Skin of body (tissue), 3 donors: Measurements from ENCODE around the gene ZNF433. TPM values are rescaled to one million over a fixed set of nuclear protein-coding genes. Genes with fewer than 3 reads are reported as not detected.

Source experiments
- DNase-seq: peaks from one replicate; lab custom pipeline; 2025; lab: John Stamatoyannopoulos, UW
- small RNA-seq: library from RNA; depleted of rRNA; stranded (forward); fragments of <200 nt; gene quantifications from one replicate; pipeline ENCODE3, GENCODE V24; 2014; ENCODE audit warnings: low replicate concordance
- total RNA-seq: library from RNA; depleted of rRNA; stranded (reverse); fragments of >200 nt; gene quantifications from one replicate; pipeline ENCODE4 v1.2.3, GENCODE V29; 2014

ZNF433 gene
- total RNA-seq, 1 donor from 2014 or later, result 19.9 TPM

- DNase-seq, result no peak
These were observed 46.4 kb downstream of the ZNF433 start for GRCh38 chr19:11989112-11989456.

GRCh38 chr19:11987405-11988281 is 47.8 kb downstream of the ZNF433 start:
- peak; percentile 93 for DNase-seq

- DNase-seq, result no peak
These were observed 48.7 kb downstream of the ZNF433 start for GRCh38 chr19:11986754-11987153.

- no peak for DNase-seq
These were observed 50.5 kb downstream of the ZNF433 start for GRCh38 chr19:11984986-11985385.

- no peak for DNase-seq
These were observed 53.0 kb downstream of the ZNF433 start for GRCh38 chr19:11982526-11982925.

GRCh38 chr19:11979527-11979926 is 56.0 kb downstream of the ZNF433 start:
- DNase-seq, result no peak

GRCh38 chr19:11978492-11979100 is 56.9 kb downstream of the ZNF433 start:
- no peak for DNase-seq

- no peak for DNase-seq
These were observed 62.3 kb downstream of the ZNF433 start for GRCh38 chr19:11973019-11973810.

GRCh38 chr19:11971041-11971440 is 64.4 kb downstream of the ZNF433 start:
- no peak for DNase-seq

GRCh38 chr19:11970174-11970573 is 65.3 kb downstream of the ZNF433 start:
- no peak for DNase-seq

GRCh38 chr19:11964858-11965645 is 70.4 kb downstream of the ZNF433 start, which contains the start of gene ZNF763:
Gene ZNF763 (plus strand): TSS chr19:11965040. CDS start chr19:11965209, 169 bp downstream.
- DNase-seq, result peak; percentile 70

Small RNAs within 50 kb of the gene (small RNA-seq; reads per million reads assigned to genes)
- gene RNA5SP464 (not detected), gene RNA5SP465 (not detected), gene RNA5SP466 (not detected)

Other genes with a start within 250 kb of the ZNF433 start
- 3.8 TPM for gene ZNF491, start 237.2 kb downstream of the ZNF433 start, total RNA-seq
- gene ZNF440, start 221.4 kb downstream of the ZNF433 start, total RNA-seq, result 16.8 TPM
- gene ZNF439, start 187.0 kb downstream of the ZNF433 start, total RNA-seq, result 8.4 TPM
- gene ZNF69, start 147.9 kb downstream of the ZNF433 start, total RNA-seq, result 6.5 TPM
- gene ZNF700, start 110.6 kb downstream of the ZNF433 start, total RNA-seq, result 16.3 TPM
- 4.6 TPM for gene ZNF763, start 70.6 kb downstream of the ZNF433 start, total RNA-seq
- 0.49 TPM for gene ZNF878, start 17.3 kb upstream of the ZNF433 start, total RNA-seq
- gene ZNF844, start 29.1 kb upstream of the ZNF433 start, total RNA-seq, result 13.2 TPM
- 6.2 TPM for gene ZNF20, start 104.7 kb upstream of the ZNF433 start, total RNA-seq
- gene ZNF625, start 121.1 kb upstream of the ZNF433 start, total RNA-seq, result 14.9 TPM
- 19.4 TPM for gene ZNF136, start 127.4 kb upstream of the ZNF433 start, total RNA-seq